HG03460 (cell line): ENCODE measurements around the gene PKP4.
"Not testable (repeated sequence)": the region's sequence is repeated elsewhere in the genome, so short reads cannot be mapped to it uniquely, and the experiment has no call there.

ENCODE experiments used
- ATAC-seq: cut with Tn5 transposase; IDR thresholded peaks from one replicate; pipeline ENCODE4 v1.9.1; 2021; ENCODE audit not compliant: unreplicated experiment

The PKP4 gene

GRCh38 chr2:158464426-158465281 is 7.9 kb downstream of the PKP4 start:
- ATAC-seq: no peak

GRCh38 chr2:158467248-158467647 is 10.5 kb downstream of the PKP4 start:
- ATAC-seq: no peak

GRCh38 chr2:158472829-158473228 is 16.1 kb downstream of the PKP4 start:
- not testable (repeated sequence) for ATAC-seq

- ATAC-seq: not testable (repeated sequence)
Observed at GRCh38 chr2:158473300-158473699, 16.5 kb downstream of the PKP4 start.

GRCh38 chr2:158473719-158474392 is 17.1 kb downstream of the PKP4 start:
- no peak for ATAC-seq

GRCh38 chr2:158474526-158475011 is 17.8 kb downstream of the PKP4 start:
- not testable (repeated sequence) for ATAC-seq

- ATAC-seq: no peak
Observed at GRCh38 chr2:158477202-158477601, 20.4 kb downstream of the PKP4 start.

GRCh38 chr2:158478237-158478636 is 21.5 kb downstream of the PKP4 start:
- no peak for ATAC-seq

GRCh38 chr2:158478816-158479215 is 22.1 kb downstream of the PKP4 start:
- no peak for ATAC-seq

GRCh38 chr2:158481116-158481515 is 24.4 kb downstream of the PKP4 start:
- ATAC-seq: no peak

- no peak for ATAC-seq
Observed at GRCh38 chr2:158482594-158482993, 25.8 kb downstream of the PKP4 start.

GRCh38 chr2:158484892-158485556 is 28.3 kb downstream of the PKP4 start:
- ATAC-seq: no peak

- ATAC-seq: no peak
Observed at GRCh38 chr2:158486150-158486969, 29.6 kb downstream of the PKP4 start.

GRCh38 chr2:158486970-158487325 is 30.2 kb downstream of the PKP4 start:
- ATAC-seq: no peak

- ATAC-seq: no peak
Observed at GRCh38 chr2:158487419-158487818, 30.7 kb downstream of the PKP4 start.

GRCh38 chr2:158488442-158489216 is 31.9 kb downstream of the PKP4 start:
- ATAC-seq: no peak

GRCh38 chr2:158489366-158490112 is 32.8 kb downstream of the PKP4 start:
- no peak for ATAC-seq

- no peak for ATAC-seq
Observed at GRCh38 chr2:158491072-158491471, 34.3 kb downstream of the PKP4 start.

GRCh38 chr2:158493458-158493857 is 36.7 kb downstream of the PKP4 start:
- ATAC-seq: no peak
